Fibroblast of pulmonary artery (primary cell): Measurements from ENCODE around the gene ATF1.

Experiments
- DNase-seq: peaks from one replicate; pipeline ENCODE4 v3.0.0-alpha.2; 2010; ENCODE audit warnings: low read depth
- H3K4me3 ChIP-seq: replicated peaks from 2 replicates; pipeline ENCODE4 v1.5.1; 2011; ENCODE audit warnings: low read depth, mild to moderate bottlenecking, control low read depth, low read length, moderate library complexity
- TF ChIP-seq, protein P1 (sequence below): IDR thresholded peaks from 2 replicates; pipeline ENCODE4 v1.5.1; 2011; ENCODE audit warnings: mild to moderate bottlenecking, control low read depth, low read length, inconsistent platforms; ENCODE audit errors: missing control alignments

Gene ATF1

GRCh38 chr12:50778663-50779590 is 15.0 kb downstream of the ATF1 start:
- no peak overlapping the region for H3K4me3 ChIP-seq
- TF ChIP-seq, protein P1, sequence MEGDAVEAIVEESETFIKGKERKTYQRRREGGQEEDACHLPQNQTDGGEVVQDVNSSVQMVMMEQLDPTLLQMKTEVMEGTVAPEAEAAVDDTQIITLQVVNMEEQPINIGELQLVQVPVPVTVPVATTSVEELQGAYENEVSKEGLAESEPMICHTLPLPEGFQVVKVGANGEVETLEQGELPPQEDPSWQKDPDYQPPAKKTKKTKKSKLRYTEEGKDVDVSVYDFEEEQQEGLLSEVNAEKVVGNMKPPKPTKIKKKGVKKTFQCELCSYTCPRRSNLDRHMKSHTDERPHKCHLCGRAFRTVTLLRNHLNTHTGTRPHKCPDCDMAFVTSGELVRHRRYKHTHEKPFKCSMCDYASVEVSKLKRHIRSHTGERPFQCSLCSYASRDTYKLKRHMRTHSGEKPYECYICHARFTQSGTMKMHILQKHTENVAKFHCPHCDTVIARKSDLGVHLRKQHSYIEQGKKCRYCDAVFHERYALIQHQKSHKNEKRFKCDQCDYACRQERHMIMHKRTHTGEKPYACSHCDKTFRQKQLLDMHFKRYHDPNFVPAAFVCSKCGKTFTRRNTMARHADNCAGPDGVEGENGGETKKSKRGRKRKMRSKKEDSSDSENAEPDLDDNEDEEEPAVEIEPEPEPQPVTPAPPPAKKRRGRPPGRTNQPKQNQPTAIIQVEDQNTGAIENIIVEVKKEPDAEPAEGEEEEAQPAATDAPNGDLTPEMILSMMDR, result no peak
- no peak for DNase-seq

- TF ChIP-seq, protein P1, result no peak
- no peak for DNase-seq
- no peak overlapping the region for H3K4me3 ChIP-seq
Observed at GRCh38 chr12:50780013-50780412, 16.1 kb downstream of the ATF1 start.

- TF ChIP-seq, protein P1, result no peak
- DNase-seq, result no peak
- H3K4me3 ChIP-seq, result no peak overlapping the region
Observed at GRCh38 chr12:50784501-50784900, 20.6 kb downstream of the ATF1 start.

DNA sequence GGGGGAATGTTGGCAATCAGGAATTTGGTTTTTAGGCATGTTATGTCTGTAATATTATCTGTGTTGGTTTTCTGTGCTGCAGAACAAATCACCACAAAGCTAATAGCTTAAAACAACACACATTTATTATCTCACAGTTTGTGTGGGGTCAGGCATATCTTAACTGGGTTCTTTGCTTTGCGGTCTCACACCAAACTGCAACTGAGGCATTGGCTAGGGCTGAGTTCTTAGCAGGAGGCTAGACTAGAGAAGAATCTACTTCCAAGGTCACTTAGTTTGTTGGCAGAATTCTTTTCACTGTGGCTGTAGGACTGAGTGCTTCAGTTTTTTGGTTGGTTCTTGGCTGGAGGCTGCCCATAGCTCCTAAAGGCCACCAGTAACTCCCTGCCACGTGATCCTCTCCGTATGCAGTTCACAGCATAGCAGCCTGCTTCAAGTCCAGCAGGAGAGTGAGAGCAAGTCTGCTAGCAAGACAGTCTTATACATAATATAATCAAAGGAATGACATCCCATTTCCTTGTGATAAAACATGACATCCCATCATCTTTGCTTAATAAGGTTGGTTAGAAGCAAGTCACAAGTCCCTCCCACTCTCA is 21.6 kb downstream of the ATF1 start:
- TF ChIP-seq, protein P1, result no peak
- no peak overlapping the region for H3K4me3 ChIP-seq
- no peak for DNase-seq

- DNase-seq, result peak; percentile 96
- no peak overlapping the region for H3K4me3 ChIP-seq
- TF ChIP-seq, protein P1, result no peak
Observed at GRCh38 chr12:50786498-50787231, 22.8 kb downstream of the ATF1 start.

- TF ChIP-seq, protein P1, result no peak
- DNase-seq, result no peak
- H3K4me3 ChIP-seq, result no peak overlapping the region
Observed at GRCh38 chr12:50787618-50788017, 23.7 kb downstream of the ATF1 start.
